Measurements from ENCODE around the gene ARL16.

The ARL16 gene

GRCh38 chr17:81644496-81644895 is 39.1 kb downstream of the ARL16 start:
- DNase-seq (ENCODE audit: low read depth, low spot score): no peak

GRCh38 chr17:81641825-81642489 is 41.6 kb downstream of the ARL16 start:
- DNase-seq (ENCODE audit: low read depth, low spot score): no peak

- no peak for DNase-seq (ENCODE audit: low read depth, low spot score)
These were observed 43.6 kb downstream of the ARL16 start for GRCh38 chr17:81640011-81640410.

GRCh38 chr17:81638683-81639082 is 44.9 kb downstream of the ARL16 start:
- no peak for DNase-seq (ENCODE audit: low read depth, low spot score)

- peak; percentile 61 for DNase-seq (ENCODE audit: low read depth, low spot score)
These were observed 46.9 kb downstream of the ARL16 start, which contains the start of the genes NPLOC4 and TSPAN10 for GRCh38 chr17:81636505-81637288. NPLOC4 (minus strand) TSS chr17:81637112; CDS start chr17:81636930, 182 bp downstream. TSPAN10 (plus strand) TSS chr17:81637196; CDS start chr17:81642413, 5,217 bp downstream.

GRCh38 chr17:81635973-81636504 is 47.6 kb downstream of the ARL16 start:
- DNase-seq (ENCODE audit: low read depth, low spot score): no peak

- no peak for DNase-seq (ENCODE audit: low read depth, low spot score)
These were observed 48.2 kb downstream of the ARL16 start for GRCh38 chr17:81635431-81635830.

- no peak for DNase-seq (ENCODE audit: low read depth, low spot score)
These were observed 52.1 kb downstream of the ARL16 start for GRCh38 chr17:81631482-81631881.
